ENCODE results near the gene MAPK4.

The MAPK4 gene

DNA sequence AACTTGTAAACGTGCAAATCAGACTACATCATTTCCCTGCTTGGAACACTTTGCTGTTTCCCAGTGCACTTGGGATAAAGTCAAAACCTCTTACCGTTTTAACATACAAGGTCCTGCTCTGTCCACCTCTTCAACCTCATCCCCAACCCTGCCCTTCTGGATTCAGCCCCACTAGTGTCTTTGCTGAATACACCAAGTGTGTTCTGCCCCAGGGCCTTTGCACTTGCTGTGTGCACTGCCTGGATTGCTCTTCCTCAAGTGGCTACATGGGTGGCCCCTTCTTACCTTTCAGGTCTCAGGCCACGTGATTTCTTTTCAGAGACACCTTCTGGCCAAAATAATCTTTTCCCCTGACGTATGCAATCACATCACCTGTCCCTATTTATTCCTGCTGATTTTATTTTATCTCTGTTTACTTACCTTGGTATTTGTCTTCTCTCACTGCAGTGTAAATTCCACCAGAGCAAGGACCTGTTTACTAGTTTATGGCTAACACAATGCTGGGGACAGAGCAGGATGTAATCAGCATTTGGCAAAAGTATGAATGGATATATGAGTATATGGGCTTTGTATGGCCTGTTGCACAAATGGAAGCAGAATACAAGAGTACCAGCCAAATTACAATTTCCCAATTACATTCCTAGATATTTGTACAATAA lies 63.9 kb downstream of the MAPK4 start:
- no peak for DNase-seq (ENCODE audit: low read depth in 2 of 2)
- TF ChIP-seq, protein P1, sequence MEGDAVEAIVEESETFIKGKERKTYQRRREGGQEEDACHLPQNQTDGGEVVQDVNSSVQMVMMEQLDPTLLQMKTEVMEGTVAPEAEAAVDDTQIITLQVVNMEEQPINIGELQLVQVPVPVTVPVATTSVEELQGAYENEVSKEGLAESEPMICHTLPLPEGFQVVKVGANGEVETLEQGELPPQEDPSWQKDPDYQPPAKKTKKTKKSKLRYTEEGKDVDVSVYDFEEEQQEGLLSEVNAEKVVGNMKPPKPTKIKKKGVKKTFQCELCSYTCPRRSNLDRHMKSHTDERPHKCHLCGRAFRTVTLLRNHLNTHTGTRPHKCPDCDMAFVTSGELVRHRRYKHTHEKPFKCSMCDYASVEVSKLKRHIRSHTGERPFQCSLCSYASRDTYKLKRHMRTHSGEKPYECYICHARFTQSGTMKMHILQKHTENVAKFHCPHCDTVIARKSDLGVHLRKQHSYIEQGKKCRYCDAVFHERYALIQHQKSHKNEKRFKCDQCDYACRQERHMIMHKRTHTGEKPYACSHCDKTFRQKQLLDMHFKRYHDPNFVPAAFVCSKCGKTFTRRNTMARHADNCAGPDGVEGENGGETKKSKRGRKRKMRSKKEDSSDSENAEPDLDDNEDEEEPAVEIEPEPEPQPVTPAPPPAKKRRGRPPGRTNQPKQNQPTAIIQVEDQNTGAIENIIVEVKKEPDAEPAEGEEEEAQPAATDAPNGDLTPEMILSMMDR (IDR thresholded peaks at IDR 0.05; ENCODE audit: low read depth, low read length): no peak

DNA sequence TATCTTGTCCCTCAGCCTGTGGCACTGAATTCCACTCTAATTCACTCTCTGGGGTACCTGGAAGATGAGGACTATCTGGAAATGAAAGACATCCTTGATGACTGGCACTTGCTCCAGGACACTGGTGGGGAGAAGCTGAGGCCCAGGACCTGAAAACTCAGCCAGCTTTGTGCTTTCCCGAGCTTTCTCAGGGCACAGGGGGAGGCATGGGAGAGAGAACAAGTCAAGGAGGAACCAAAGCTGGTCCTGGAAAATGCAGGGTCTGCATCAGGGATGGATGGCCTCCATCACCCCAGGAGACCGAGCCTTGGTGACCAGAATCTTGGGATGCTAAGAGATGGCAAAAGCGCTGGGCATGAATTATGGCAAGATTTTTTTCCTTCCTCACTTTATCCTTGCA lies 65.1 kb downstream of the MAPK4 start:
- TF ChIP-seq, protein P1 (IDR thresholded peaks at IDR 0.05; ENCODE audit: low read depth, low read length): no peak
- DNase-seq (ENCODE audit: low read depth in 2 of 2): no peak
- no peak overlapping the region for H3K4me3 ChIP-seq (replicated peaks in 1 of 2; ENCODE audit: low read depth in 2 of 2, low read length in 2 of 2)

More for the DNA sequence above, 63.9 kb downstream of the MAPK4 start:
- no peak overlapping the region for H3K4me3 ChIP-seq (replicated peaks in 1 of 2; ENCODE audit: low read depth in 2 of 2, low read length in 2 of 2)

DNA sequence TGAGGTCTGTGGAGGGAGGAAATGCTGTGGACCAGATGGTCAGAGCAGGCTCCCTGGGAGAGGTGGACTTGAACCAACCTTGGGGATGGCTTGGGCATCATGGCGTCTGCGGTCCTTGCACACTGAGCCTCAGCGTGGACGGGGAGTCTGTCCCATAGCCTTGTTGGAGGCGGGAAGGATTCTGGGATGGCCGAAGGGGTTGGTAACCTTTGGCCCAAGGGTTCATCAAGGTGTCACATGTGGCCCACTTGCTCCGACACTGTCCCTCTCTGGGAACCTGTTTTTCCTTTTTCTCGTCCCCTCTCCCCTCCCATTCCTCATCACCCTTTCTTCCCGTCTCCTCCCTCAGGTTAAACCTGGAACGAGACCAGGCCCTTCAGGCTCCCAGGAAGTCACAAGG lies 66.4 kb downstream of the MAPK4 start:
- H3K4me3 ChIP-seq (replicated peaks in 1 of 2; ENCODE audit: low read depth in 2 of 2, low read length in 2 of 2): no peak overlapping the region
- DNase-seq (ENCODE audit: low read depth in 2 of 2): no peak
- TF ChIP-seq, protein P1 (IDR thresholded peaks at IDR 0.05; ENCODE audit: low read depth, low read length): no peak

DNA sequence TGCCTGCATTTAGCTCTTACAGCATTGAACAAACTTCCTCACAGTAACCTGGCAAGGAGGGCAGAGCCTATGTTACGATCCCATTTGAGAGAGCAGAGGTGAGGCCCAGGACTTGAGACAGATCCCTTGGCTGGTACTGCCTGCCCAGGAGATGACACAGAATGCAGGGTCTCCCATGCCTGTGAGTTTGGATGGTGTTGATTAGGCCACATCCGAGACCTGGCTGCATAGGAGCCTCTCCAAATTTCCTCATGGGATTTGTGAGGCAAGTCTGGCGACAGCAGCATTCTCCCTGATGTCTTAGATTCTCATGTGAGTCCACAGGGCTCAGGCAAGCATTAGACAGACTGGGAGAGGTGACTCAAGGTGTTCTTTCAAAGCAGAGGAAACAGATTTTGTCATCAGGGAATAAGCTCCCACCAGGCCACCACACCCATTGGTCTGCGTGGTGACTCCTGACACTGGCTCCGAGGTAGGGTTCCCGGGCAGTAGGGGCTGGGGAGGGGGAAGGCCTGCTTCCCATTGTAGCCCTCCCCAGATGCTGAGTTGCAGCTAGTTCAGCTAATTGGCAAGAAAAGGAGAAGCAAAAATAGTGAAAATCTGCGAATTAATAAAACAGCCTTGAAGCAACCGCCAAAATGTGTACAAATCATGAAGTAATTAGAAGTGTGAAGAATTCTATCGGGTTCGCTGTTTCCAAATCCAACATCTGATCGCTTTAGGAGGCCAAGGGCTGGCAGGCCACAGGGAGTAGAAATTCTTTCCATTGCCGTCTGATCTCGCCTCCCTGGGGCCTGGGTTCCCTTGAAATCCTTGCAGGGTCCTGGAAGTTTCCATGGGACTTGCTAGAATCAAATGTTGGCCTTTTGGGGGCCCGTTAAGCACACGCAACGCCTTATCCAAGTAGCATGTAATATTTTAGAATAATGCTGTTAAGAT lies 68.0 kb downstream of the MAPK4 start:
- no peak overlapping the region for H3K4me3 ChIP-seq (replicated peaks in 1 of 2; ENCODE audit: low read depth in 2 of 2, low read length in 2 of 2)
- TF ChIP-seq, protein P1 (IDR thresholded peaks at IDR 0.05; ENCODE audit: low read depth, low read length): no peak
- DNase-seq (ENCODE audit: low read depth in 2 of 2): no peak

DNA sequence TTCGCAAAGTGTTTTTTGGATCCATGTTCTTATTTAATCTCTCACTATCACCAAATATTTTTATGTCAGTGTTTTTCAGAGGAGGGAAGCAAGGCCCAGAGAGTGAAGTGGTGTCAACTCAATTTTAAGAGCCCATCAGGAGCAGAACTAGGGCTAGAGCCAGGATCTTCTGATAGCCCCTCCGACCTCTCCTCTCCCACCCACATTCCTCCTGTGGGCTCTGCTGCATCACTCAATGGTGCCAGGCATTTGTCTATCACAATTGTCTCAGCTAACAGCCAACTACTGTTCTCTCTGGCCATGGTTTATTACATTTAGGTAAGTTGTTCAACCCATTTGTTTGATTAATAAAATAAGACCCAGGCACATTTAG lies 68.6 kb downstream of the MAPK4 start:
- DNase-seq (ENCODE audit: low read depth in 2 of 2): no peak
- no peak overlapping the region for H3K4me3 ChIP-seq (replicated peaks in 1 of 2; ENCODE audit: low read depth in 2 of 2, low read length in 2 of 2)
- TF ChIP-seq, protein P1 (IDR thresholded peaks at IDR 0.05; ENCODE audit: low read depth, low read length): no peak

DNA sequence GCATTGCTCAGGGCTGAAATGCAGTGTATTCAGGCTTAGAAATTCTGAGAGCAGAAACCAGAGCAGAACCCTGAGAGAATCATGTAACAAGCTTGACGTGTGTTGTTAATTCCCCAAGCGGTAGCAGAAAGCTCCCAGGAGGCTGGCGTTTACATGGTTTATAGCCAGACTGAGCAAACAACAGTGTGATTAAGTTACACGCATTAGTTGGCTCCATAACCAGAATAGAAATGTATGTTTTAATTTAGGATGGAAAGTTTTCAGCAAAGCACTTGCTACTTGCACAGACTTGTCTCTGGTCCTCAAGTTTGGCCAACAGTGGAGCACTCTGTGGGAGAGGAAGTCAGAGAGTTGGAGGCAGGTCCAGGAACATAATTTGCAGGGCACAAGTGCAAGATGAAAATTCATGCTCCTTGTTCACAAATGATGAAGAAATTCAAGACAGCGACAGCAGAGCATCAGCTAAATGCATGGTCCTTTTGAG lies 69.3 kb downstream of the MAPK4 start:
- no peak for DNase-seq (ENCODE audit: low read depth in 2 of 2)
- TF ChIP-seq, protein P1 (IDR thresholded peaks at IDR 0.05; ENCODE audit: low read depth, low read length): no peak
- H3K4me3 ChIP-seq (replicated peaks in 1 of 2; ENCODE audit: low read depth in 2 of 2, low read length in 2 of 2): no peak overlapping the region

Data from cardiac fibroblast (primary cell).